Measurements from ENCODE around the gene PKNOX2.
"Not testable (repeated sequence)": the region's sequence is repeated elsewhere in the genome, so short reads cannot be mapped to it uniquely, and the experiment has no call there.

PKNOX2 gene

GRCh38 chr11:125211191-125211947 is 46.8 kb downstream of the PKNOX2 start:
- DNase-seq, result no peak

GRCh38 chr11:125211948-125212340 is 47.4 kb downstream of the PKNOX2 start:
- DNase-seq, result no peak

- no peak for DNase-seq
Measured at GRCh38 chr11:125214601-125215565, 50.3 kb downstream of the PKNOX2 start.

- no peak for DNase-seq
Measured at GRCh38 chr11:125215976-125216375, 51.4 kb downstream of the PKNOX2 start.

- no peak for DNase-seq
Measured at GRCh38 chr11:125218336-125218735, 53.8 kb downstream of the PKNOX2 start.

- no peak for DNase-seq
Measured at GRCh38 chr11:125221461-125221860, 56.9 kb downstream of the PKNOX2 start.

GRCh38 chr11:125222494-125222893 is 57.9 kb downstream of the PKNOX2 start:
- no peak for DNase-seq

GRCh38 chr11:125223161-125223560 is 58.6 kb downstream of the PKNOX2 start:
- DNase-seq, result not testable (repeated sequence)

GRCh38 chr11:125223901-125224361 is 59.4 kb downstream of the PKNOX2 start:
- DNase-seq, result no peak

- DNase-seq, result peak; percentile 16
Measured at GRCh38 chr11:125224391-125225021, 60.0 kb downstream of the PKNOX2 start.

- DNase-seq, result no peak
Measured at GRCh38 chr11:125225401-125225800, 60.9 kb downstream of the PKNOX2 start.

- DNase-seq, result no peak
Measured at GRCh38 chr11:125226031-125226430, 61.5 kb downstream of the PKNOX2 start.

GRCh38 chr11:125226706-125227105 is 62.2 kb downstream of the PKNOX2 start:
- no peak for DNase-seq

- no peak for DNase-seq
Measured at GRCh38 chr11:125227151-125227550, 62.6 kb downstream of the PKNOX2 start.

- DNase-seq, result no peak
Measured at GRCh38 chr11:125228445-125228844, 63.9 kb downstream of the PKNOX2 start.

GRCh38 chr11:125228993-125229392 is 64.4 kb downstream of the PKNOX2 start:
- no peak for DNase-seq

GRCh38 chr11:125229916-125230315 is 65.4 kb downstream of the PKNOX2 start:
- no peak for DNase-seq

- no peak for DNase-seq
Measured at GRCh38 chr11:125233116-125233515, 68.6 kb downstream of the PKNOX2 start.

GRCh38 chr11:125233736-125234275 is 69.3 kb downstream of the PKNOX2 start:
- DNase-seq, result no peak

GRCh38 chr11:125235071-125235471 is 70.5 kb downstream of the PKNOX2 start:
- no peak for DNase-seq

GRCh38 chr11:125236072-125236825 is 71.7 kb downstream of the PKNOX2 start:
- DNase-seq, result no peak
